RWPE2 (cell line): ENCODE data around the gene NPRL2.

Experiments
- ATAC-seq: fragments of 200-7000 bp; cut with Tn5 transposase; 3 replicates; pipeline ENCODE4 v1.9.1; 2021; ENCODE audit warnings: low read depth
- DNase-seq: peaks from one replicate; pipeline ENCODE4 v3.0.0-alpha.2; 2020; ENCODE audit warnings: low spot score
- H3K27ac ChIP-seq: fragments of 450-650 bp; 2 replicates; pipeline ENCODE4 v1.5.1; 2017; ENCODE audit warnings: mild to moderate bottlenecking; ENCODE audit not compliant: poor library complexity, severe bottlenecking
- H3K27me3 ChIP-seq: fragments of 250-450 bp; sonication (Bioruptor Pico); 2 replicates; pipeline ENCODE4 v1.5.1; 2021; ENCODE audit warnings: mild to moderate bottlenecking, moderate library complexity; ENCODE audit not compliant: insufficient read depth, poor library complexity, severe bottlenecking
- H3K36me3 ChIP-seq: fragments of 250-450 bp; sonication (Bioruptor Pico); 2 replicates; pipeline ENCODE4 v1.5.1; 2020; ENCODE audit warnings: low read depth, mild to moderate bottlenecking, moderate library complexity
- H3K4me1 ChIP-seq: fragments of 250-450 bp; sonication (Bioruptor Pico); 2 replicates; pipeline ENCODE4 v1.5.1; 2021; ENCODE audit warnings: mild to moderate bottlenecking, moderate library complexity; ENCODE audit not compliant: insufficient read depth, poor library complexity, severe bottlenecking
- H3K4me3 ChIP-seq: fragments of 250-450 bp; sonication (Bioruptor Pico); 2 replicates; pipeline ENCODE4 v1.5.1; 2021; ENCODE audit warnings: mild to moderate bottlenecking, moderate library complexity; ENCODE audit not compliant: severe bottlenecking
- H3K9me3 ChIP-seq: fragments of 250-450 bp; sonication (Bioruptor Pico); 2 replicates; pipeline ENCODE4 v1.5.1; 2021; ENCODE audit warnings: mild to moderate bottlenecking, moderate library complexity; ENCODE audit not compliant: severe bottlenecking
- CTCF ChIP-seq: fragments of 450-650 bp; IDR thresholded peaks from one replicate; pipeline ENCODE4 v1.5.1; 2017; ENCODE audit warnings: mild to moderate bottlenecking, moderate library complexity; ENCODE audit not compliant: poor library complexity, severe bottlenecking

NPRL2 gene

GRCh38 chr3:50356553-50356952, 6.0 kb upstream of the NPRL2 start:
- H3K4me3 ChIP-seq = no peak overlapping the region
- ATAC-seq (0 out of 3 replicates have a peak, but pooled peaks have one; percentile 2), DNase-seq (no peak)
- H3K9me3 ChIP-seq = no peaks in the 10 kb centered on the region
- no peaks in the 10 kb centered on the region for H3K27me3 ChIP-seq
- peaks cover 13% of the 10 kb centered on the region for H3K4me1 ChIP-seq
- H3K36me3 ChIP-seq = peaks cover 27% of the 10 kb centered on the region
- H3K27ac ChIP-seq = no peak overlapping the region
- no peak for TF ChIP-seq CTCF

GRCh38 chr3:50355829-50356552, 5.4 kb upstream of the NPRL2 start:
- Histone ChIP-seq H3K4me3 (no peak overlapping the region), H3K36me3 (peaks cover 27% of the 10 kb centered on the region), H3K27me3 (no peaks in the 10 kb centered on the region), H3K27ac (no peak overlapping the region), H3K9me3 (no peaks in the 10 kb centered on the region), H3K4me1 (peaks cover 13% of the 10 kb centered on the region)
- DNase-seq (no peak), ATAC-seq (no peak)
- TF ChIP-seq CTCF = peak; percentile 15

- H3K4me1 ChIP-seq = peaks cover 13% of the 10 kb centered on the region
- no peak for DNase-seq
- no peak overlapping the region for H3K4me3 ChIP-seq
- no peak overlapping the region for H3K27ac ChIP-seq
- no peaks in the 10 kb centered on the region for H3K9me3 ChIP-seq
- no peaks in the 10 kb centered on the region for H3K27me3 ChIP-seq
- TF ChIP-seq CTCF = no peak
- no peak for ATAC-seq
- peaks cover 27% of the 10 kb centered on the region for H3K36me3 ChIP-seq
These were observed 4.3 kb upstream of the NPRL2 start for GRCh38 chr3:50354850-50355249.

- Histone ChIP-seq H3K4me1 (peaks cover 13% of the 10 kb centered on the region), H3K27ac (no peak overlapping the region), H3K27me3 (no peaks in the 10 kb centered on the region), H3K36me3 (peaks cover 27% of the 10 kb centered on the region), H3K4me3 (no peak overlapping the region), H3K9me3 (no peaks in the 10 kb centered on the region)
- ATAC-seq (no peak), DNase-seq (no peak)
- TF ChIP-seq CTCF = no peak
These were observed 3.7 kb upstream of the NPRL2 start for GRCh38 chr3:50354186-50354764.
